K562 (cell line): Measurements from ENCODE around the gene STAB1. TPM values are rescaled to one million over a fixed set of nuclear protein-coding genes. Genes with fewer than 3 reads are reported as not detected.

Experiments
- CHCHD3 ChIP-seq: fragments of 250-450 bp; sonication (Bioruptor Pico); IDR thresholded peaks from 2 replicates; pipeline ENCODE4 v2.1.2; 2022; ENCODE audit warnings: mild to moderate bottlenecking
- MAFF ChIP-seq: IDR thresholded peaks from 2 replicates; pipeline ENCODE4 v1.6.1; 2012; ENCODE audit warnings: low read length, improper control_type of control experiment
- MTA2 ChIP-seq: fragments of 450-650 bp; IDR thresholded peaks from 2 replicates; pipeline ENCODE4 v1.6.1; 2016; ENCODE audit warnings: low read depth
- NFIC ChIP-seq: fragments of 450-650 bp; IDR thresholded peaks from 2 replicates; pipeline ENCODE4 v1.6.1; 2017; ENCODE audit warnings: mild to moderate bottlenecking, inconsistent platforms
- POLR3G ChIP-seq: IDR thresholded peaks from 2 replicates; pipeline ENCODE4 v1.6.1; 2011; ENCODE audit not compliant: insufficient read length, insufficient replicate concordance; ENCODE audit errors: extremely low read depth
- RBM17 ChIP-seq: fragments of 200-400 bp; formaldehyde crosslinking; IDR thresholded peaks from 2 replicates; pipeline ENCODE4 v1.6.1; 2017; ENCODE audit warnings: low read depth, mild to moderate bottlenecking, low read length, borderline replicate concordance
- RBM34 ChIP-seq: fragments of 200-400 bp; formaldehyde crosslinking; IDR thresholded peaks from 2 replicates; pipeline ENCODE4 v1.6.1; 2018; ENCODE audit warnings: low read length, borderline replicate concordance; ENCODE audit not compliant: insufficient read depth
- SNIP1 ChIP-seq: fragments of 450-650 bp; IDR thresholded peaks from 2 replicates; pipeline ENCODE4 v1.7.1; 2017; ENCODE audit warnings: low read depth, mild to moderate bottlenecking
- SRSF1 ChIP-seq: fragments of 200-400 bp; formaldehyde crosslinking; IDR thresholded peaks from 2 replicates; pipeline ENCODE4 v1.6.1; 2017; ENCODE audit warnings: mild to moderate bottlenecking, low read depth, low read length, moderate library complexity
- SRSF7 ChIP-seq: fragments of 200-400 bp; formaldehyde crosslinking; optimal IDR thresholded peaks from 2 replicates; pipeline ENCODE3; 2017; ENCODE audit warnings: mild to moderate bottlenecking, low read depth, low read length
- TCF7 ChIP-seq: sonication (generic); IDR thresholded peaks from 2 replicates; pipeline ENCODE4 v1.6.1; 2016; ENCODE audit warnings: antibody characterized with exemption, borderline replicate concordance
- ZNF436 ChIP-seq: fragments of 250-450, 450-650 bp; sonication (Bioruptor Pico); formaldehyde crosslinking; IDR thresholded peaks from 2 replicates; pipeline ENCODE4 v1.7.0; 2020; ENCODE audit warnings: mild to moderate bottlenecking
- polyA plus RNA-seq, 8 experiments: library from polyadenylated mRNA; depleted of rRNA in 4 of 8; stranded (reverse) in 5 of 8; unstranded in 3 of 8; fragments of >200 nt; fragmentation: Nextera tagmentation in 2 of 8; fragmentation: Illumina TruSeq in 1 of 8; extraction: Ambion mirVana in 2 of 8; extraction: Trizol in 1 of 8; gene quantifications; 2 replicates each; pipeline versions ENCODE4 v1.2.1 to v1.2.3, GENCODE V29; 2011 to 2014; ENCODE audit warnings: inconsistent platforms in 1 of 8, missing spikeins in 1 of 8
- total RNA-seq, 7 experiments: library from RNA; depleted of rRNA in 6 of 7; stranded (reverse); fragments of >200 nt in 6 of 7; fragmentation: Illumina TruSeq in 2 of 7; extraction: Trizol in 2 of 7; gene quantifications; 2 replicates each; pipeline versions ENCODE4 v1.2.1 to v1.2.3, GENCODE V29; 2011 to 2021; ENCODE audit warnings: low replicate concordance in 1 of 7
- TF ChIP-seq, protein P1 (sequence below), 2 experiments: fragments of 450-650 bp in 1 of 2; sonication (generic) in 1 of 2; formaldehyde crosslinking in 1 of 2; IDR thresholded peaks; 2 replicates each; pipeline versions ENCODE4 v1.7.1 to v1.9.0; 2016 to 2022; ENCODE audit warnings: inconsistent platforms in 1 of 2, mild to moderate bottlenecking in 1 of 2, missing genetic modification reagents in 1 of 2
- TF ChIP-seq, protein P2 (sequence below): sonication (generic); formaldehyde crosslinking; IDR thresholded peaks from 2 replicates; pipeline ENCODE4 v1.8.0; 2022; ENCODE audit warnings: missing genetic modification reagents, mild to moderate bottlenecking, borderline replicate concordance
- TF ChIP-seq, protein P3 (sequence below): sonication (generic); formaldehyde crosslinking; IDR thresholded peaks from 2 replicates; pipeline ENCODE4 v1.5.0; 2020; ENCODE audit warnings: missing genetic modification reagents

STAB1 gene
- total and polyA plus RNA-seq, 9 of the 15 experiments (the other 6 are each of a cell fraction or from before 2014, with no cell fraction given), result 0.20 to 3.9 (median 1.2) TPM

DNA sequence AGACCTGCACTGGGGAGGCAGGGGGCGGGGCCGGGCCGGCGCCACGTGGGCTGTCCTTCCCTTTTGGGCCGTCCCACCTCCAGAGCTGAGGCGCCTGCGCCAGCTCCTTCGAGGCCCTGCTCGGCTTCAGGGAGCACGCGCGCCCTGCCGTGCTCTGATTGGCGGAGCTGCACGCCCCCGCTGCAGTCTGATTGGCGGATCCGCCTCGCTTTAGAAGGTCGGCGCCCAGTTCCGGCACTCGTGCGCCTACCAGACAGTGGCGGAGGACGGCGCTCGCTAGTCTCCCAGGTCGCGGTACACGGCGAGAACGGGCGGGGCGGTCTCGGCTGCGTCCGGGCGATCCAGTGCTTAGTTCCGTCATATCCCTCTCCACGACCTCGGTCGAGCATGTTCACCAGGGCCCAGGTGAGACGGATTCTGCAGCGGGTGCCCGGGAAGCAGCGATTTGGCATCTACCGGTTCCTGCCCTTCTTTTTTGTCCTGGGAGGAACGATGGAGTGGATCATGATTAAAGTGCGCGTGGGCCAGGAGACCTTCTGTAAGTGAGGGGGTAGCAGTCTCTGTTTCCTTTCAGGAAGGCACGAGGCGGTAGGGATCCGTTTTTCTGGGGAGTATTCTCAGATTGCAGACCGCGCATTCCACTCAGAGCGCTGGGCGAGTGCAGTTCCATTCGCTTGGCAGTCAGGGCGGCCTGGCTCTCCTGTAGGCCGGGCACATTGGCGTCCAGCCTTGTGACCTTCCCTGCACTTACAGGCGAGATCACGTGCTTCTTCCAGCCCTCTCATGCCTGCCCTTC is 41.4 kb downstream of the STAB1 start, which contains the start of gene UQCC5 (continued):
- TF ChIP-seq, protein P1, sequence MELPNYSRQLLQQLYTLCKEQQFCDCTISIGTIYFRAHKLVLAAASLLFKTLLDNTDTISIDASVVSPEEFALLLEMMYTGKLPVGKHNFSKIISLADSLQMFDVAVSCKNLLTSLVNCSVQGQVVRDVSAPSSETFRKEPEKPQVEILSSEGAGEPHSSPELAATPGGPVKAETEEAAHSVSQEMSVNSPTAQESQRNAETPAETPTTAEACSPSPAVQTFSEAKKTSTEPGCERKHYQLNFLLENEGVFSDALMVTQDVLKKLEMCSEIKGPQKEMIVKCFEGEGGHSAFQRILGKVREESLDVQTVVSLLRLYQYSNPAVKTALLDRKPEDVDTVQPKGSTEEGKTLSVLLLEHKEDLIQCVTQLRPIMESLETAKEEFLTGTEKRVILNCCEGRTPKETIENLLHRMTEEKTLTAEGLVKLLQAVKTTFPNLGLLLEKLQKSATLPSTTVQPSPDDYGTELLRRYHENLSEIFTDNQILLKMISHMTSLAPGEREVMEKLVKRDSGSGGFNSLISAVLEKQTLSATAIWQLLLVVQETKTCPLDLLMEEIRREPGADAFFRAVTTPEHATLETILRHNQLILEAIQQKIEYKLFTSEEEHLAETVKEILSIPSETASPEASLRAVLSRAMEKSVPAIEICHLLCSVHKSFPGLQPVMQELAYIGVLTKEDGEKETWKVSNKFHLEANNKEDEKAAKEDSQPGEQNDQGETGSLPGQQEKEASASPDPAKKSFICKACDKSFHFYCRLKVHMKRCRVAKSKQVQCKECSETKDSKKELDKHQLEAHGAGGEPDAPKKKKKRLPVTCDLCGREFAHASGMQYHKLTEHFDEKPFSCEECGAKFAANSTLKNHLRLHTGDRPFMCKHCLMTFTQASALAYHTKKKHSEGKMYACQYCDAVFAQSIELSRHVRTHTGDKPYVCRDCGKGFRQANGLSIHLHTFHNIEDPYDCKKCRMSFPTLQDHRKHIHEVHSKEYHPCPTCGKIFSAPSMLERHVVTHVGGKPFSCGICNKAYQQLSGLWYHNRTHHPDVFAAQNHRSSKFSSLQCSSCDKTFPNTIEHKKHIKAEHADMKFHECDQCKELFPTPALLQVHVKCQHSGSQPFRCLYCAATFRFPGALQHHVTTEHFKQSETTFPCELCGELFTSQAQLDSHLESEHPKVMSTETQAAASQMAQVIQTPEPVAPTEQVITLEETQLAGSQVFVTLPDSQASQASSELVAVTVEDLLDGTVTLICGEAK (IDR thresholded peaks at IDR 0.05), result 0 out of 2 replicates have a peak, but pooled peaks have one; percentile 30
- TF ChIP-seq, protein P1 (CRISPR knock-in tag; IDR thresholded peaks at IDR 0.05), result no peak
- TF ChIP-seq RBM34 (no peak), MTA2 (no peak), SRSF1 (no peak), MAFF (no peak), SNIP1 (no peak), NFIC (peak; percentile 38; the same call in 1 of the 2 replicates), RBM17 (no peak), CHCHD3 (CRISPR knock-in tag) (no peak), SRSF7 (no peak), POLR3G (no peak), ZNF436 (CRISPR knock-in tag) (no peak), TCF7 (no peak)
- TF ChIP-seq, protein P2, sequence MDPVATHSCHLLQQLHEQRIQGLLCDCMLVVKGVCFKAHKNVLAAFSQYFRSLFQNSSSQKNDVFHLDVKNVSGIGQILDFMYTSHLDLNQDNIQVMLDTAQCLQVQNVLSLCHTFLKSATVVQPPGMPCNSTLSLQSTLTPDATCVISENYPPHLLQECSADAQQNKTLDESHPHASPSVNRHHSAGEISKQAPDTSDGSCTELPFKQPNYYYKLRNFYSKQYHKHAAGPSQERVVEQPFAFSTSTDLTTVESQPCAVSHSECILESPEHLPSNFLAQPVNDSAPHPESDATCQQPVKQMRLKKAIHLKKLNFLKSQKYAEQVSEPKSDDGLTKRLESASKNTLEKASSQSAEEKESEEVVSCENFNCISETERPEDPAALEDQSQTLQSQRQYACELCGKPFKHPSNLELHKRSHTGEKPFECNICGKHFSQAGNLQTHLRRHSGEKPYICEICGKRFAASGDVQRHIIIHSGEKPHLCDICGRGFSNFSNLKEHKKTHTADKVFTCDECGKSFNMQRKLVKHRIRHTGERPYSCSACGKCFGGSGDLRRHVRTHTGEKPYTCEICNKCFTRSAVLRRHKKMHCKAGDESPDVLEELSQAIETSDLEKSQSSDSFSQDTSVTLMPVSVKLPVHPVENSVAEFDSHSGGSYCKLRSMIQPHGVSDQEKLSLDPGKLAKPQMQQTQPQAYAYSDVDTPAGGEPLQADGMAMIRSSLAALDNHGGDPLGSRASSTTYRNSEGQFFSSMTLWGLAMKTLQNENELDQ (CRISPR knock-in tag), result no peak
- TF ChIP-seq, protein P3, sequence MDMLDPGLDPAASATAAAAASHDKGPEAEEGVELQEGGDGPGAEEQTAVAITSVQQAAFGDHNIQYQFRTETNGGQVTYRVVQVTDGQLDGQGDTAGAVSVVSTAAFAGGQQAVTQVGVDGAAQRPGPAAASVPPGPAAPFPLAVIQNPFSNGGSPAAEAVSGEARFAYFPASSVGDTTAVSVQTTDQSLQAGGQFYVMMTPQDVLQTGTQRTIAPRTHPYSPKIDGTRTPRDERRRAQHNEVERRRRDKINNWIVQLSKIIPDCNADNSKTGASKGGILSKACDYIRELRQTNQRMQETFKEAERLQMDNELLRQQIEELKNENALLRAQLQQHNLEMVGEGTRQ (CRISPR knock-in tag), result peak; percentile 91
